ENCODE measurements around the gene AGPAT3.

AGPAT3 gene

GRCh38 chr21:43825936-43826622 lies 38.9 kb upstream of the AGPAT3 start:
- Histone ChIP-seq H2BK120ac (ENCODE audit: low read depth, low read length) (no peak overlapping the region), H3K79me1 (replicated peaks; ENCODE audit: low read length, poor library complexity, severe bottlenecking) (no peaks in the 10 kb centered on the region), H3K9me3 (ENCODE audit: control insufficient read depth, low read length) (no peaks in the 10 kb centered on the region), H4K8ac (ENCODE audit: low read length) (no peak overlapping the region), H3K36me3 (ENCODE audit: control insufficient read depth in 1 of 2, insufficient read depth in 2 of 2, low read depth in 1 of 2, low read length in 2 of 2) (no peaks in the 10 kb centered on the region), H3K4me3 (ENCODE audit: insufficient read depth in 1 of 2, low read depth in 1 of 2, low read length in 2 of 2) (no peak overlapping the region), H3K4me1 (ENCODE audit: control insufficient read depth, insufficient read depth, low read depth, low read length) (peaks cover 2% of the 10 kb centered on the region), H2BK12ac (ENCODE audit: low read length in 2 of 2) (no peak overlapping the region), H3K27ac (ENCODE audit: low read length, poor library complexity, severe bottlenecking) (no peak overlapping the region), H2AK5ac (ENCODE audit: low read length, severe bottlenecking) (no peak overlapping the region), H2BK5ac (ENCODE audit: low read depth, low read length, poor library complexity, severe bottlenecking) (no peak overlapping the region), H2AFZ (ENCODE audit: low read depth, low read length) (no peak overlapping the region), H3K4ac (ENCODE audit: low read depth in 1 of 2, low read length in 2 of 2) (no peak overlapping the region), H3K4me2 (ENCODE audit: low read length, poor library complexity, severe bottlenecking) (no peak overlapping the region), H3K18ac (ENCODE audit: low read depth in 1 of 2, low read length in 2 of 2) (no peak overlapping the region), H3K9ac (ENCODE audit: low read length) (no peak overlapping the region), H4K91ac (ENCODE audit: low read length) (no peak overlapping the region), H3K23ac (ENCODE audit: low read length in 2 of 2) (no peak overlapping the region), H2BK15ac (ENCODE audit: low read depth, poor library complexity, severe bottlenecking) (no peak overlapping the region), H3K14ac (ENCODE audit: low read length in 2 of 2) (no peak overlapping the region), H3K27me3 (ENCODE audit: control insufficient read depth in 1 of 2, insufficient read depth in 1 of 2, low read length in 2 of 2) (peaks cover 9 to 28% of the 10 kb centered on the region in 2 experiments)
- no peak for DNase-seq
- 80% methylated on average over 31 of the region's 31 CpGs for WGBS

- 93% methylated on average over 8 of the region's 8 CpGs for WGBS
- H2BK5ac ChIP-seq (ENCODE audit: low read depth, low read length, poor library complexity, severe bottlenecking), result no peak overlapping the region
Observed at GRCh38 chr21:43826623-43826974, 38.4 kb upstream of the AGPAT3 start.

GRCh38 chr21:43827015-43827611 lies 37.9 kb upstream of the AGPAT3 start:
- Histone ChIP-seq H3K14ac (ENCODE audit: low read length in 2 of 2) (no peak overlapping the region), H3K18ac (ENCODE audit: low read depth in 1 of 2, low read length in 2 of 2) (no peak overlapping the region), H2BK120ac (ENCODE audit: low read depth, low read length) (no peak overlapping the region), H4K8ac (ENCODE audit: low read length) (no peak overlapping the region), H3K36me3 (ENCODE audit: control insufficient read depth in 1 of 2, insufficient read depth in 2 of 2, low read depth in 1 of 2, low read length in 2 of 2) (no peaks in the 10 kb centered on the region), H2BK15ac (ENCODE audit: low read depth, poor library complexity, severe bottlenecking) (no peak overlapping the region), H2BK5ac (ENCODE audit: low read depth, low read length, poor library complexity, severe bottlenecking) (no peak overlapping the region), H3K4me2 (ENCODE audit: low read length, poor library complexity, severe bottlenecking) (no peak overlapping the region), H3K23ac (ENCODE audit: low read length in 2 of 2) (no peak overlapping the region), H3K27ac (ENCODE audit: low read length, poor library complexity, severe bottlenecking) (no peak overlapping the region), H2AFZ (ENCODE audit: low read depth, low read length) (no peak overlapping the region), H4K91ac (ENCODE audit: low read length) (no peak overlapping the region), H3K4ac (ENCODE audit: low read depth in 1 of 2, low read length in 2 of 2) (no peak overlapping the region), H2BK12ac (ENCODE audit: low read length in 2 of 2) (no peak overlapping the region), H3K27me3 (ENCODE audit: control insufficient read depth in 1 of 2, insufficient read depth in 1 of 2, low read length in 2 of 2) (peaks cover 13 to 38% of the 10 kb centered on the region in 2 experiments), H3K9ac (ENCODE audit: low read length) (peak overlapping the region; percentile 57), H3K4me3 (ENCODE audit: insufficient read depth in 1 of 2, low read depth in 1 of 2, low read length in 2 of 2) (no peak overlapping the region), H3K4me1 (ENCODE audit: control insufficient read depth, insufficient read depth, low read depth, low read length) (peaks cover 2% of the 10 kb centered on the region), H3K9me3 (ENCODE audit: control insufficient read depth, low read length) (no peaks in the 10 kb centered on the region), H3K79me1 (replicated peaks; ENCODE audit: low read length, poor library complexity, severe bottlenecking) (no peaks in the 10 kb centered on the region), H2AK5ac (ENCODE audit: low read length, severe bottlenecking) (no peak overlapping the region)
- peak; percentile 61 for DNase-seq
- 76% methylated on average over 15 of the region's 18 CpGs for WGBS

More at GRCh38 chr21:43826623-43826974, 38.4 kb upstream of the AGPAT3 start:
- no peaks in the 10 kb centered on the region for H3K9me3 ChIP-seq (ENCODE audit: control insufficient read depth, low read length)
- H3K4me3 ChIP-seq (ENCODE audit: insufficient read depth in 1 of 2, low read depth in 1 of 2, low read length in 2 of 2), result peak overlapping the region in 1 of 2 experiments; percentile 10
- H3K79me1 ChIP-seq (replicated peaks; ENCODE audit: low read length, poor library complexity, severe bottlenecking), result no peaks in the 10 kb centered on the region
- H2BK15ac ChIP-seq (ENCODE audit: low read depth, poor library complexity, severe bottlenecking), result no peak overlapping the region
- no peak overlapping the region for H3K27ac ChIP-seq (ENCODE audit: low read length, poor library complexity, severe bottlenecking)
- H2AFZ ChIP-seq (ENCODE audit: low read depth, low read length), result no peak overlapping the region
- H3K4me2 ChIP-seq (ENCODE audit: low read length, poor library complexity, severe bottlenecking), result no peak overlapping the region
- H2BK12ac ChIP-seq (ENCODE audit: low read length in 2 of 2), result no peak overlapping the region
- H3K23ac ChIP-seq (ENCODE audit: low read length in 2 of 2), result peak overlapping the region in 1 of 2 experiments; percentile 23
- H2BK120ac ChIP-seq (ENCODE audit: low read depth, low read length), result no peak overlapping the region
- peaks cover 13 to 33% of the 10 kb centered on the region in 2 experiments for H3K27me3 ChIP-seq (ENCODE audit: control insufficient read depth in 1 of 2, insufficient read depth in 1 of 2, low read length in 2 of 2)
- no peak overlapping the region for H3K18ac ChIP-seq (ENCODE audit: low read depth in 1 of 2, low read length in 2 of 2)
- no peak overlapping the region for H4K8ac ChIP-seq (ENCODE audit: low read length)
- peak overlapping the region; percentile 57 for H3K9ac ChIP-seq (ENCODE audit: low read length)
- DNase-seq, result no peak
- no peaks in the 10 kb centered on the region for H3K36me3 ChIP-seq (ENCODE audit: control insufficient read depth in 1 of 2, insufficient read depth in 2 of 2, low read depth in 1 of 2, low read length in 2 of 2)
- no peak overlapping the region for H2AK5ac ChIP-seq (ENCODE audit: low read length, severe bottlenecking)
- peaks cover 2% of the 10 kb centered on the region for H3K4me1 ChIP-seq (ENCODE audit: control insufficient read depth, insufficient read depth, low read depth, low read length)
- no peak overlapping the region for H3K14ac ChIP-seq (ENCODE audit: low read length in 2 of 2)
- no peak overlapping the region for H4K91ac ChIP-seq (ENCODE audit: low read length)
- no peak overlapping the region for H3K4ac ChIP-seq (ENCODE audit: low read depth in 1 of 2, low read length in 2 of 2)

GRCh38 chr21:43829161-43829560 lies 35.9 kb upstream of the AGPAT3 start:
- no peak overlapping the region for H3K14ac ChIP-seq (ENCODE audit: low read length in 2 of 2)
- H3K23ac ChIP-seq (ENCODE audit: low read length in 2 of 2), result no peak overlapping the region
- H2BK120ac ChIP-seq (ENCODE audit: low read depth, low read length), result no peak overlapping the region
- no peaks in the 10 kb centered on the region for H3K36me3 ChIP-seq (ENCODE audit: control insufficient read depth in 1 of 2, insufficient read depth in 2 of 2, low read depth in 1 of 2, low read length in 2 of 2)
- peaks cover 13 to 47% of the 10 kb centered on the region in 2 experiments for H3K27me3 ChIP-seq (ENCODE audit: control insufficient read depth in 1 of 2, insufficient read depth in 1 of 2, low read length in 2 of 2)
- no peak overlapping the region for H3K4ac ChIP-seq (ENCODE audit: low read depth in 1 of 2, low read length in 2 of 2)
- WGBS, result 91% methylated on average over 12 of the region's 12 CpGs
- no peaks in the 10 kb centered on the region for H3K79me1 ChIP-seq (replicated peaks; ENCODE audit: low read length, poor library complexity, severe bottlenecking)
- peaks cover 2% of the 10 kb centered on the region for H3K4me1 ChIP-seq (ENCODE audit: control insufficient read depth, insufficient read depth, low read depth, low read length)
- H2BK5ac ChIP-seq (ENCODE audit: low read depth, low read length, poor library complexity, severe bottlenecking), result no peak overlapping the region
- no peak overlapping the region for H3K18ac ChIP-seq (ENCODE audit: low read depth in 1 of 2, low read length in 2 of 2)
- no peak overlapping the region for H2AFZ ChIP-seq (ENCODE audit: low read depth, low read length)
- no peak overlapping the region for H2BK15ac ChIP-seq (ENCODE audit: low read depth, poor library complexity, severe bottlenecking)
- no peak overlapping the region for H4K8ac ChIP-seq (ENCODE audit: low read length)
- no peak overlapping the region for H3K4me3 ChIP-seq (ENCODE audit: insufficient read depth in 1 of 2, low read depth in 1 of 2, low read length in 2 of 2)
- no peak overlapping the region for H2BK12ac ChIP-seq (ENCODE audit: low read length in 2 of 2)
- DNase-seq, result no peak
- H4K91ac ChIP-seq (ENCODE audit: low read length), result no peak overlapping the region
- no peak overlapping the region for H2AK5ac ChIP-seq (ENCODE audit: low read length, severe bottlenecking)
- no peak overlapping the region for H3K9ac ChIP-seq (ENCODE audit: low read length)
- H3K9me3 ChIP-seq (ENCODE audit: control insufficient read depth, low read length), result no peaks in the 10 kb centered on the region
- no peak overlapping the region for H3K27ac ChIP-seq (ENCODE audit: low read length, poor library complexity, severe bottlenecking)
- H3K4me2 ChIP-seq (ENCODE audit: low read length, poor library complexity, severe bottlenecking), result no peak overlapping the region

Data from mesenchymal stem cell (in vitro differentiated cells and primary cell).